Measurements from ENCODE around the gene RBPJL.

DNA sequence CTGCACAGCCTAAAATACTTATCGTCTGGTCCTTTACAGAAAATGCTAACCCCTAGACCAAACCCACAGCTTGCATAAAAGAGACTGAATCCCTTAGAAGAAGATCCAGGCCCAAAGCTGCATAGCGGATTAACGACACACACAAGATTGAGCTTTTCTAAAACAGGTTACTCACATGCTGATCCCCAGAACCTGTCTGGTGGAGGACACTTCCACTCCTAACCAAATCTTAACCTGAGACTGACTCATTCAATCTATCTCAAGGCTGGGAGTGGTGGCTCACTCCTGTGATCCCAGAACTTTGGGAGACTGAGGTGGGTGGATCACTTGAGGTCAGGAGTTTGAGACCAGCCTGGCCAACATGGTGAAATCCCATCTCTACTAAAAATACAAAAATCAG lies 49.5 kb upstream of the RBPJL start:
- TF ChIP-seq CTCF (CRISPR knock-in tag; IDR thresholded peaks at IDR 0.05) (no peak), PCBP2 (optimal IDR thresholded peaks at IDR 0.05; ENCODE audit: low read depth, low read length, poor library complexity, severe bottlenecking) (no peak), CEBPB (IDR thresholded peaks at IDR 0.05; ENCODE audit: borderline replicate concordance, low read depth, low read length) (no peak), CBX2 (IDR thresholded peaks at IDR 0.05; ENCODE audit: low read depth, low read length) (no peak), CBX2 (CRISPR knock-in tag; IDR thresholded peaks at IDR 0.05; ENCODE audit: low read depth) (no peak), TCF7 (IDR thresholded peaks at IDR 0.05; ENCODE audit: low read depth) (no peak), ZNF766 (CRISPR knock-in tag; IDR thresholded peaks at IDR 0.05; ENCODE audit: borderline replicate concordance) (no peak), SAFB2 (CRISPR knock-in tag; IDR thresholded peaks at IDR 0.05; ENCODE audit: borderline replicate concordance, low read depth) (no peak), SUZ12 (IDR thresholded peaks at IDR 0.05; ENCODE audit: low read depth, low read length) (no peak), ZNF274 (CRISPR knock-in tag; IDR thresholded peaks at IDR 0.05) (no peak), POLR2AphosphoS5 (IDR thresholded peaks at IDR 0.05; ENCODE audit: low read depth, low read length) (no peak)

All from HepG2 (cell line).